ENCODE data around the gene CAPN2.

CAPN2 gene

DNA sequence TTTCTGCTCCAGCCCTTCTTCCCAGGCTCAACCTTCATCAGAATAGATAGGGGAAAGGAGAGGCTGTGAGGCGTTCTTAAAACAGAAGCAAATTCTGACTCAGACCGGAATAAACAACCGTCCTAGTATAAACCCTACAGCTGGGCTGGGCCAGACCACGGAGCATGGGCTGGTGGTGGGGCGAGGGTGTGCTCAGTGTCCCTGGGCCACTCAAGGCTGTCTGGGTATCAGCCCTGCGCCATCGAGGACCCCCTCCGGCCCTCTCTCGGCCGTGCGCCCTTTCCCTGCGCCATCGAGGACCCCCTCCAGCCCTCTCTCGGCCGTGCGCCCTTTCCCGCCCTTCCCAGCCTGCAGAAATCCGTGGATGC is 36.0 kb downstream of the CAPN2 start:
- H3K27ac ChIP-seq = peak overlapping the region; percentile 77
- TF ChIP-seq, protein P1, sequence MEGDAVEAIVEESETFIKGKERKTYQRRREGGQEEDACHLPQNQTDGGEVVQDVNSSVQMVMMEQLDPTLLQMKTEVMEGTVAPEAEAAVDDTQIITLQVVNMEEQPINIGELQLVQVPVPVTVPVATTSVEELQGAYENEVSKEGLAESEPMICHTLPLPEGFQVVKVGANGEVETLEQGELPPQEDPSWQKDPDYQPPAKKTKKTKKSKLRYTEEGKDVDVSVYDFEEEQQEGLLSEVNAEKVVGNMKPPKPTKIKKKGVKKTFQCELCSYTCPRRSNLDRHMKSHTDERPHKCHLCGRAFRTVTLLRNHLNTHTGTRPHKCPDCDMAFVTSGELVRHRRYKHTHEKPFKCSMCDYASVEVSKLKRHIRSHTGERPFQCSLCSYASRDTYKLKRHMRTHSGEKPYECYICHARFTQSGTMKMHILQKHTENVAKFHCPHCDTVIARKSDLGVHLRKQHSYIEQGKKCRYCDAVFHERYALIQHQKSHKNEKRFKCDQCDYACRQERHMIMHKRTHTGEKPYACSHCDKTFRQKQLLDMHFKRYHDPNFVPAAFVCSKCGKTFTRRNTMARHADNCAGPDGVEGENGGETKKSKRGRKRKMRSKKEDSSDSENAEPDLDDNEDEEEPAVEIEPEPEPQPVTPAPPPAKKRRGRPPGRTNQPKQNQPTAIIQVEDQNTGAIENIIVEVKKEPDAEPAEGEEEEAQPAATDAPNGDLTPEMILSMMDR (conservative IDR thresholded peaks at IDR 0.05) = no peak

DNA sequence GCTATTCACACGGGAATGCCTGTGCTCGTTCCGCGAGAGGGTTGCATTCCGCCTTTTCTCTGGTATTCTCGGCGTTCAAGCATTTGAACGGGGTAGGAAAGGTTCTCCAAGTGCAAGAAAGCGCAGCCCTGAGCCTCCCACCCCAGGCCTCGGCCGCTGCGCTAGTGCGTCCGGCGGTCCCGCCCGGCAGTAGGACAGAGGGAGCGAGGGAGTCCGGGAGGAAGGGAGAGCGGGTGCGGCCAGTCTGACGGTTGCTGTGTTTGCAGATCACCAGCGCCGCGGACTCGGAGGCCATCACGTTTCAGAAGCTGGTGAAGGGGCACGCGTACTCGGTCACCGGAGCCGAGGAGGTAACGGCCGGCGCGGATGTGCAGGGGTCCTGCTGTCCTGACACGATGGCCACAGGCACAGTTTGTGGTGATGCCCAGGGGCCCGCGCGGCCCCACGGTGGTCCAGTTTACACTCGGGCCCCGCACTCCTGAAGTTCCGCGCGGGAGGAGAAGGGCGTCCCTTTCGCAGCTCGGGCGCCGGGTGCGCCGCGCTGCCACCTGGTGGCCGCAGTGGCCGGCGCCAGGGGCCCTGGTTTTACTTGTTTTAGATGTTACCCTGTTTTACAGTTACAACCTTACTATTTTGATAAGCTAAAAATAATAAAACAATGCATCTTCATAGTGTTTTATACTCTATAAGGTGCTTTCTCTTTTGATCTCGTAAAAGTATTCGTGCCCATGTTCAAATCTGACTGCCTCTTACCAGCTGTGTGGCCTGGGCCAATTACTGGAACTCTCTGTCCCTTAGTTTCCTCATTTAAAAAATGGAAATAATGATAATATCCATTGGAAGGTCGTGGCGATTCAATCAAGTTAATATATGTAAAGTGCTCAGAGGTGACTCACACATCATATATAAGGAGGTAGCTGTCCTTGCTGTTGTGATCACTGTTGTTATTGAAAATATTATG is 36.7 kb downstream of the CAPN2 start:
- TF ChIP-seq, protein P1 (conservative IDR thresholded peaks at IDR 0.05) = peak; percentile 96
- peak overlapping the region; percentile 77 for H3K27ac ChIP-seq

DNA sequence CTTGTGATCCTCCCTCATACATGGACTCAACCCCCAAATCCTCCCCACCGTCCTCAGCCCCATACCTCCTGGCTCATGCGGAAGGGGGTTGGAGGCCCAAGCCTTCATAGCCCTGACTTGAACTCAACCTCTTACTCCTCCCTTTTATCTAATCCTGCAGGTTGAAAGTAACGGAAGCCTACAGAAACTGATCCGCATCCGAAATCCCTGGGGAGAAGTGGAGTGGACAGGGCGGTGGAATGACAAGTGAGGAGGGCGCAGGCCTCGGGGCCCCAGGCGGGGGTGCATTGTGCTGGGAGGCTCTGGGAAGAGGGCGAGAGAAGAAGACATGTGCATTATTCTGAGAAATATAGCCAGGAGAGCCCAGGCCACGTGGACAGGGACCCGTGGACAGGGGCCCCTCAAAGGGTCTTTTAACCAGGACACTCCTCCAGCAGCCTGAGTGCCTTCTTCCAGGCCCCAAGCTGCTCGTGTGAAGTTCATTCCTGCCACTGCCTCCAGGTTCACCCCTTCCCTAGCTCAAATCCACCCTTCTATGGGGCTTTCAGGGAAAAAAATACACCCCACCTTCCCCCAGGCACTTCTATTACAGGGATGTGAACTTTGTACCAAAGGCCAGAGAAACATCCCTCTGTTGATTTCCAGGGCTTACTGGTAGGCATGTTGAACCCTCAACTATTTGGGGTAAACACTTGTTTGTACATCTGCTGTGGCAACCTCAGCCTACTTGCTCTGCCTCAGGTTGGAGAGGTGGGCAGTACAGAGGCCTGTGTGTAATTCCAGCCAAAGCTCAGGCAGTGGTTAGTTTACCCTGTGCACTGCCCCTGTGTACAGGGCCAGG is 38.6 kb downstream of the CAPN2 start:
- no peak overlapping the region for H3K27ac ChIP-seq
- TF ChIP-seq, protein P1 (conservative IDR thresholded peaks at IDR 0.05) = no peak

DNA sequence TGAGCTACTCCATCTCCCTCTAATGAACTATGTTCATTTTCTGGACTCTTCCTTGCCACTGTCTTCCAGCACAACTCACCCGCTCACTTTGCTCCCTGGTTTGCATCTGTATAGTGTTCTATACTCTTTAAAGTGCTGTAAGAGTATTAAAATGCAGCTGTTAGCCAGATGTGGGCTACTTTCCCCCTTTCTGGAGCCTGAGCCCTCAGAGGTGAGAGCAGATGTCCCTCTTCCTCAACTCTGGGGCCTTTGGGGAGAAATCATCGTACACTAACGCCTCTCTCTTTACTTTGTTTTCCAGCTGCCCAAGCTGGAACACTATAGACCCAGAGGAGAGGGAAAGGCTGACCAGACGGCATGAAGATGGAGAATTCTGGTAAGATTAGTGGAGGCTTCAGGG is 39.4 kb downstream of the CAPN2 start:
- H3K27ac ChIP-seq = no peak overlapping the region
- TF ChIP-seq, protein P1 (conservative IDR thresholded peaks at IDR 0.05) = no peak

DNA sequence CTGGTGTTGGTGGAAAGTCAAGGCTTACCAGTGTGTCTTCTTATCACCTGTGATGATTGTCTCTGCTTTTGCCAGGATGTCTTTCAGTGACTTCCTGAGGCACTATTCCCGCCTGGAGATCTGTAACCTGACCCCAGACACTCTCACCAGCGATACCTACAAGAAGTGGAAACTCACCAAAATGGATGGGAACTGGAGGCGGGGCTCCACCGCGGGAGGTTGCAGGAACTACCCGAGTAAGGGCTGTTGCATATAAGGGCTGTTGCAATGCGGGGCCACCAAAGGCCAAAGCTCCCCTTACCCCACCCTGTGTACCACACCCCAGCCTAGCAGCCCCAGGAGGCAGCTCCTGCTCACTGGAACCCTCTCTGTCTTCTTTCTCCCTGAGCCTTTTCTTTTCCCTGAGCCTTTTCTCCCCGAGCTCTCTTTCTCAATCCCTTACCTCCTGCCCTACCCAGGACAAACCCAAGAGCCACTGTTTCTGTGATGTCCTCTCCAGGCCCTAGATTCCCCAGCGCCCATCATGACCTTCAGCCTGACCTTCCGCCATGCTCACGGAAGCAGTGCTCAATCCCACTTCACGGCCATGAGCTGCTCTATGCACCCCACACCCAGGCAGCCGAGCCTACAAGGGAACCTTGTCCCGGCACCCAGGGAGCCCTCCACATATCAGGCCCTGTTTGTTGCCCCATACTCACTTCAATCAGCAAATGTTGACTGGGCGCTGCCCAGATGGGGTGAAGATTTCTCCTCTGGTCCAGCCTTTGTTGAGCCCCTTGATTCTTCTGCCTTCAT is 40.6 kb downstream of the CAPN2 start:
- TF ChIP-seq, protein P1 (conservative IDR thresholded peaks at IDR 0.05) = no peak

DNA sequence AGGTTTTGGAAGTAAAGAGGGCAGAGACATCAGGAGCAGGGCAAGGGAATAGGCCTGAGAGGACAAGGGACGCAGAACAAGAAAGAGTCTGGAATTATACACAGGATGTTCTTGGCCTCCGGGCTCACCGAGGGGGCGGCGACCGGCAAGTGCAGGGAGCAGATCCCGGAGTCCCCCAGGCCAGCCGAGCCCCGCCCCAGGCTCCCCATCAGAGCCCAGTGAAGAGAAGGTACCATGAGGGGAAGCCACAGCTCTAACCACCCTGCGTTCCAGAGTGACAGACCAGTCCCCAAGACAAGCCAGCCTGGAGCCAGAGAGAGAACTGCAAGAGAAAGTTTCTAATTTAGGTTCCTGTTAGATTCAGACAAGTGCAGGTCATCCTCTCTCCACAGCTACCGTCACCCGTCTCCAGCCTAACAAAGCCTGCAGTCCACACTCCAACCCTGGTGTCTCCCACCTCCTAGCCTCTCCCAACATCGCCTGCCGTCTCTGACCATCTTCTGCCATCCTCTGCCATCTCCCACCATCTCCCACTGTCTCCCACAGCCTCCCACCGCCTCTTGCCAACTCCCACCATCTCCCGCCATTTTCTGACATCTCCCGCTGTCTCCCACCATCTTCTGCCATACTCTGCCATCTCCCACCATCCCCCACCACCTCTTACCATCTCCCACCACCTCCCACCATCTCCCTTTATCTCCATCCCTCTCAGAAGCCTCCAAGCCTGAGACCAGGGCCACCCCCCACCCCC is 42.5 kb downstream of the CAPN2 start:
- TF ChIP-seq, protein P1 (conservative IDR thresholded peaks at IDR 0.05) = no peak
- H3K27ac ChIP-seq = no peak overlapping the region

More for the DNA sequence above, 40.6 kb downstream of the CAPN2 start:
- no peak overlapping the region for H3K27ac ChIP-seq

Data from VCaP (cell line).